HG02571 (cell line): Measurements from ENCODE around the gene EPN2.

Source experiments
- ATAC-seq: cut with Tn5 transposase; IDR thresholded peaks from one replicate; pipeline ENCODE4 v1.9.1; 2021; ENCODE audit warnings: mild to moderate bottlenecking, moderate library complexity; ENCODE audit not compliant: unreplicated experiment

The EPN2 gene

GRCh38 chr17:19238167-19238505 is 970 bp downstream of the EPN2 start:
- no peak for ATAC-seq

GRCh38 chr17:19239544-19239943 is 2.4 kb downstream of the EPN2 start:
- no peak for ATAC-seq

DNA sequence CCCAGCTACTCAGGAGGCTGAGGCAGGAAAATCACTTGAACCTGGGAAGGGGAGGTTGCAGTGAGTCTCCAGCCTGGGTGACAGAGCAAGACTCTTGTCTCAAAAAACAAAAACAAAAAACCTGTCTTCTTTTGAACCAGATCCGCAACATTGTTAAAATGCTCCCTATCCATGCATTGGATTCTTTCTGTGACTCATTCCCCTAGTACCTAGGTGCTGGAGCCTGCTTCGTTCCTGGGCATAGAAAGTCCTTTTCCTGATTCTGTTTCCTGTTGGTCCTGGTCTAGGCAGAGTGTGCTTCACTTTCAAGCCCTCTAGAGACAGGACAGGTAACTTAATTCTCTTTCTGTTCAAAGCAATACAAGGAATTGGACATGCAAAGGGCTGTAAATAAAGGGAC is 5.2 kb downstream of the EPN2 start:
- ATAC-seq = no peak

DNA sequence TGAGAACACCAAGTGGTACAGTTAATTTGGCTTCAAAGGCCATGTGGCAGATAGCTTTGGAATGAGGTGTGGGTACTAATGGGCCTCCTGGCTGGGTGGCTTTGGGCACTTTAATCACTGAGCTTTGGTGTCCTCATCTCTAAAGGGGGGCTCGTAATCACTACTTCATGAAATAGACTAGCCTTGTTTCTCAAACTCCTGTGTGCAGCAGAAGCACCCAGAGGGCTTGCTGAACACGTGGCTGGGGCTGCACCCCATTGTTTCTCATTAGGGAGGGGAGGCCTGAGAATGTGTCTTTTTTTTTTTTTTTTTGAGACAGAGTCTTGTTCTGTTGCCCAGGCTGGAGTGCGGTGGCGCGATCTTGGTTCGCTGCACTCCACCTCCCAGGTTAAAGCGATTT is 5.8 kb downstream of the EPN2 start:
- ATAC-seq = no peak

DNA sequence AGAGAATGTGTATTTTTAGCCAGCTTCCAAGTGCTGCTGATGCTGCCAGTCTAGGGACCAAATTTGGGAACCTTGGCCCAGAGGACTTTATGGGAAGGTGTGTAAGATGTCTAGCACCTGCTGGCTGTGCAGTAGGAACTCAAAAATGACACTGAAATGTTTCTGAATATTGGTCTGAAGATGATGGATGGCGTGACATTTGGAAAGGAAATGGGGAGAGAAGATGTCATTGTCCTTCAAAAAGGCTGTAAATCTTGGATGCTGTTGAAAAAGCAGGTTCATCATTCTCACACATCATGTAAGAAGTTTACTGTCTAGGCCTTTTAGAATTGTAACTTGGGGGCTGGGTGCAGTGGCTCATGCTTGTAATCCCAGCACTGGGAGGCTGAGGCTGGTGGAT is 6.7 kb downstream of the EPN2 start:
- no peak for ATAC-seq

DNA sequence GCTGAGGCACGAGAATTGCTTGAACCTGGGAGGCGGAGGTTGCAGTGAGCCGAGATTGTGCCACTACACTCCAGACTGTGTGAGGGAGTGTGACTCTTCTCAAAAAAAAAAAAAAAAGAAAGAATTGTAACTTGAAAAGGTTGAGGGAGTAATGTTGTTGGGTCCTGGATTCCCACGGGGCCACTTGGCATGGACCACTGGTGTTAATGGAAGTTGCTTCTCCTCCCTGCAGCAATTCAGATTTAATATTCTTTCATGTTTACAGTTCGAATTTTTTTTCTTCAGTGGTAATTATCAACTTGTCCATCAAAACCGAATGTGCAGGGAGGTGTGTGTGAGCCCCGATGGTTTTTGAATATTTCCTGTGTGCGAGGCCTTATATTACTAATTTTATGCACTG is 7.2 kb downstream of the EPN2 start:
- no peak for ATAC-seq

GRCh38 chr17:19244781-19245180 is 7.6 kb downstream of the EPN2 start:
- ATAC-seq = no peak

- ATAC-seq = no peak
Measured at GRCh38 chr17:19247473-19247872, 10.3 kb downstream of the EPN2 start.

- ATAC-seq = no peak
Measured at GRCh38 chr17:19248151-19248927, 11.2 kb downstream of the EPN2 start.

DNA sequence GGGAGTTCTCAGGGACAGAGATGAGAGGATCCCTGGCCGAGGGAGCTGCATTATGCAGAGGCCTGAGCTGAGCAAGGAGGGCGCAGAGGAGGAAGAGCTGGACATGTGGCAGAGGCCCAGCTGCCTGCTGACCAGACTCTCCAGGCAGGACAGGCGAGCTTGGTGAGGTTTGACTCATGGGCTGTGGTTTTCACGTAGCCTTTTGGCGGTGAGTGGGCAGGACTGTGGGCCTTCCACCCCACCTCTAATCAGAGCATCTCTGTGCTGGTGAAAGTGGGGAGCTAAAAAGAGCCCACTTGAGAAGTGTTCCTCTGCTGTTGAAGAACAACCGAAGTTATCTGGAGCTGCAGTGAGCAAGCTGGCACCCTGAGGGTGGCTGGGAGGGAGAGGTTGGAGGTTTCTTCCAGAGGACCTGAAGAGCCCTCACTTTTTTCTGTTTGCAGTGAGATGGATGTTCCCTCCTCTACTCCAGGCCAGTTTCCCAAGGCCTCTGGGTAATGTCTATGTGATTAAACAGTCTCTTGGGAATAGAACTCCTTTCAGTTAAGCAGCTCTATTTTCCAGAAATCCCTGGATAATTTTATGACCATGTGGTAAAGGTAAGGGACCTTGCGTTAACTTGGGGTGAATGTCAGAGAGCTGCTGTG is 11.9 kb downstream of the EPN2 start:
- ATAC-seq = no peak

- ATAC-seq = no peak
Measured at GRCh38 chr17:19249681-19250080, 12.5 kb downstream of the EPN2 start.

GRCh38 chr17:19250421-19251173 is 13.4 kb downstream of the EPN2 start:
- ATAC-seq = no peak

DNA sequence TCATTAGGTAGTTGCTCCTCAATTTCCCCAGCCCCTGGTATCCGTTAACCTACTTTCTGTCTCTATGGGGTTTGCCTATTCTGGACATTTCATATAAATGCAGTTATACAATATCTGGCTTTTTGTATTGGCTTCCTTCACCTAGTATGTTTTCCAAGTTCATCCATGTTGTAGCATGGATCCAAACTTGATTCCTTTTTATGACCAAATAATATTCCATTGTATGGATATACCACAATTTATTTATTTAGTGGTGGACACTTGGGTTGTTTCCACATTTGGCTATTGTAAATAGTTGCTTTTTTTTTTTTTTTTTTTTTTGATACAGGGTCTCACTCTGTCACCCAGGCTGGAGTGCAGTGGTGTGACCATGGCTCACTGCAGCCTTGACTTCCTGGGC is 15.9 kb downstream of the EPN2 start:
- no peak for ATAC-seq

DNA sequence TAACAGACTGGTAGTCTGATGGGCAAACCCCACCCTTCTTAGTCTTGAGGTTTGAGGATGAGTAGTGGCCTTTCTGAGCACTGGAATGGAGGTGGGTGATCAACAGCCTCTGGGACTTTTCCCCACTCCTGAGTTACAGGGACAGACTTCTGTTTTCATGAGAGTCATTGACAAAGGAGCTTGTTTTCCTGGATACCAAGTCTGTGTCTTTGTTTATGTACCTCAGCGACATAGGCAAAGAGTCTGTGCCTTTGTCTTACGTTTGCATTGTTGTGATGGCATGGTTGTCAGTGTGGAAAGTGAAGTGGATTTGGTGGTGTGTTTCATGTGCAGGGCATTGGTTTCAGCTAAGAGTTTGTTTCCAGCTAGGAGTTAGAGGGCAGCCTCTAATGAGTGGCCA is 17.5 kb downstream of the EPN2 start:
- no peak for ATAC-seq

DNA sequence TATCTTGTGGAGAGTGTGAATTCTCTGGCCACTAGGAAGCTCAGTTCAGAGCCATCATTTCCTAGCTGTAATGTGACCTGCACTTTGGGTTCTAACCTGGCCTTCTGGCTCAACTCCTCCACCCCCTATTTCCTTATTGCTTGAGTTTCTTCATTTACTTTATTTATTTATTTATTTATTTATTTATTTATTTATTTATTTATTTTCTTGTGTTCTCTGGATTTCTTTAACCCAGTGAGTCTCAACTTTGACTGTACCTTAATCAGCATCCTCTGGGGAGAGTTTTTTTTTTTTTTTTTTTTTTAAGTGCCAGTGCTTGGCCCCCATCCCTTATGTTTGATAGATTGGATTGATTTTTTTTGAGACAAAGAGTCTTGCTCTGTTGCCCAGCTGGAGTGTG is 18.1 kb downstream of the EPN2 start:
- no peak for ATAC-seq

GRCh38 chr17:19258371-19258770 is 21.2 kb downstream of the EPN2 start:
- ATAC-seq = no peak

- ATAC-seq = no peak
Measured at GRCh38 chr17:19260958-19261357, 23.8 kb downstream of the EPN2 start.

DNA sequence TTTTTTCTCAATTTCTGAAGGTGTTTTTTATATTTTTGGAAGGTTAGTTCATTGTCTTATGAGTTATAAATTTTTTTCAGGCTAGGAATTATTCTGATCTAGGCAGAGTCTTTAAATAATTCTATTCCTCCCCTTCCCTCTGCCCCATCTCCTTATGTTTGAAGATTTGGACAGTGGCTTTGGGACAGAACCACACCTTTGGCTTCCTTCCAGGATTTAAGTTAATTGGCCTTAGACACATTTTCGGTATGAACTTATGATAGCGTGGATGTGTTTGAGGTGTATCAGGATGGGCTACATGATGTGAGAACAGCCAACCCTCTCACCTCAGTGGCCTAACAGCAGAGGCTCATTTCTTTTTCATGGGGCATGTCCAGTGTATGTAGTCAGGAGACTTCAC is 24.3 kb downstream of the EPN2 start:
- ATAC-seq = no peak

DNA sequence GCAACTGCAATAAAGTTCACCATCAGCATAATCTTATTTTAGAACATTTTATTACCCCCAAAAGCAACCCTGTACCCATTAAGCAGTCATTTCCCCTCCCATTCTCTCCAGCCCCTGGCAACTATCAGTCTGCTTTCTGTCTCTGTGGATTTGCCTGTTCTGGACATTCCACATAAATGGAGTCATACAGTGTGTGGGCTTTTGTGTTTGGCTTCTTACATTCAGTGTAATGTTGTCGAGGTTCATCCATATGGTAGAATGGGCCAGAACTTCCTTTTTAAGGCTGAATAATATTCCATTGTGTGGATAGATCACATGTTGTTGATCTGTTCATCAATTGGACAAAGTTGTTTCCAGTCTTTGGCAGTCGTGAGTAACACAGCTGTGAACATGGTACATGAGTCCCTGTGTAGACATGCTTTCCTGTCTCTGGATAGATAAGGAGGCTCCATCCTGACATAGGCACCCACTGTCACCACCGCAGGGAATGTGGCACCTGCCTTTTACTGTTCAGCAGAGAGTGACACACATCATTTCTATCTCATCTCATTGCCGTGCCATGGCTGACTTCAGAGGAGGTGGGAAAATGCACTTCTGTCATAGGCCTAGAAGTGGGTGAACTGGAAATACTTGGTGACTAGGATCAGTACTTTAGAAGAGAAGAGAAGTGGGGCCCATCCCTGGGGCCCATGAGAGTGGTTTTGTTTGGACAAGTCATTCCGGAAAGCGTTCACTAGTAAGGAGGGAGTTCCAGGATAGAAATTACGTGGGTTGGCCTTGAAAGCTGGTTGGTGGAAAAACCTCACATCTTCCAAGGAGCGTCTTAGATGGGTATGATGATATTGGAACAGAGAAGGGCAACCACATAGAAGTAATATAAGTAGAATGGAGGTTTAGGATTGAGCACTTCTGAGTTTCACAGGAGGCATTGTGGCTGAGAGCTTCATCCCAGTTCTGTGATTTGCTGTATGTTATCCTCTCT is 25.8 kb downstream of the EPN2 start:
- ATAC-seq = no peak

DNA sequence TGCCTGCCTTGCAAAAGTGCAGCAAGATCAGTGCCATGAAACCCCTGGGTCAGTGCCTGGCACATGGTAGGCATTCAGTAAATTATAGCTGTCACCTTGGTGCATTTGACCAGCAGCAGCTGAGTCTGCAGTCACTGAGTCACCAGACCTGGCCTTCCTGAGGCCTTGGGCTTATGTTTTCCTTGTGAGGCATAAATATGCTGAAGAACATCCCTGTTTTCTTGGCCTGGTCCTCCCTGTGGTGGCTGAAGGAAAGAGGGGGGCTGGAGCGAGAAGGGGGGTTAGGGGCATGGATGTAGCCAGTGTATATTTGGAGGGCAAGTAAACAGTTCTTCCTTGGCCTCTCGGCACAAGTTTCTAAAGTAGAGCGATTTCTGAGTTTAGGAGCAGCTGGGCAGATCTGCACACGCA is 26.5 kb downstream of the EPN2 start:
- ATAC-seq = no peak

DNA sequence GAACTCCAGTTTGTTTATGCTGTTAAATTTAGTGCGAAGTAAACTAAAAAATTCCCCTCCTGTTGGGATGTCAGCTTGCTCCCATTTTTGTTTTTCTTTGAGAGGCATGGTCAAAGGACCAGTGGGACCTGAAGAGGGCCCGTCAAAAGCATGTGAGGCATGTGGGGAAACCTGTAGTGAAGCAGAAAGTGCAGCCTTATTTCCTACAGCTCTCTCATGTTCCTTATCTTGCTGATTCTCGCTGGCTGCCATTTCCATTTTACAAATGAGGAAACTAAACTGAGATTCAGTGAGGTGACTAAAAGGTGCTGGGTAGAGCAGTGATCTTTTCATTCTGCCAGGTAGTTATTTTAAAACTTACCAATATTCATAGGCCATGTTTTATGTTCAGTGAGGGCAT is 27.1 kb downstream of the EPN2 start:
- no peak for ATAC-seq
